BLaER1 (cell line): ENCODE data around the gene C16orf90.
"Not testable (repeated sequence)": the region's sequence is repeated elsewhere in the genome, so short reads cannot be mapped to it uniquely, and the experiment has no call there.

Experiments
- H3K27ac ChIP-seq: shearing (Covaris generic); formaldehyde crosslinking; 2 replicates; pipeline ENCODE4 v1.8.1; 2022
- H3K27me3 ChIP-seq: shearing (Covaris generic); formaldehyde crosslinking; 2 replicates; pipeline ENCODE4 v1.8.1; 2022
- H3K36me3 ChIP-seq: shearing (Covaris generic); formaldehyde crosslinking; 2 replicates; pipeline ENCODE4 v1.8.1; 2022
- H3K4me1 ChIP-seq: shearing (Covaris generic); formaldehyde crosslinking; 2 replicates; pipeline ENCODE4 v1.8.1; 2022
- H3K4me2 ChIP-seq: shearing (Covaris generic); formaldehyde crosslinking; 2 replicates; pipeline ENCODE4 v1.8.1; 2022
- H3K4me3 ChIP-seq: shearing (Covaris generic); formaldehyde crosslinking; 2 replicates; pipeline ENCODE4 v1.8.1; 2022
- H3K9ac ChIP-seq: shearing (Covaris generic); formaldehyde crosslinking; 2 replicates; pipeline ENCODE4 v1.8.1; 2022
- H3K9me3 ChIP-seq: shearing (Covaris generic); formaldehyde crosslinking; 2 replicates; pipeline ENCODE4 v1.8.1; 2022
- H4K20me1 ChIP-seq: shearing (Covaris generic); formaldehyde crosslinking; 2 replicates; pipeline ENCODE4 v1.8.1; 2022
- Cebpa-rat ChIP-seq: shearing (Covaris generic); IDR thresholded peaks from 2 replicates; pipeline ENCODE4 v1.8.1; 2022

C16orf90 gene

DNA sequence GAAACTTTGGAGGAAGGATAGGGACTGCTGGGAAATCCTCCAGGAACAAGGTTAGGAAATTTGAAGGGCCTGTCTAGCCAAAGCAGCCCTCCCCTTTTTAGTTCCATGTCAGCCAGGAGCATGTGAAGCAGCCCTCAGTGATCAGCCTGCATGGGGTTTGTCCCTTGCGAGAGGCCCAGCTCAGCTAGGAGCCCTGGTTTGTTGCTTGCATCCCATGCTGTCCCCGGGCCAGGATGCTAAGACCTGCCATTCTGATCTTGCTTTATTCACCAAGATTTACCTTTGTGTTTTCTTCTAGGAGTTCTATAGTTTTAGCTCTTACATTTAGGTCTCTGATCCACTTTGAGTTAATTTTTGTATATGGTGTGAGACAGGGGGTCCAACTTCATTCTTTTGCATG is 33.1 kb upstream of the C16orf90 start:
- H3K36me3 ChIP-seq, result peaks cover 74% of the 10 kb centered on the region
- H3K27me3 ChIP-seq, result no peaks in the 10 kb centered on the region
- H3K27ac ChIP-seq, result no peak overlapping the region
- no peak overlapping the region for H3K4me3 ChIP-seq
- H3K9ac ChIP-seq, result no peak overlapping the region
- no peaks in the 10 kb centered on the region for H4K20me1 ChIP-seq
- H3K4me2 ChIP-seq, result no peak overlapping the region
- no peaks in the 10 kb centered on the region for H3K9me3 ChIP-seq
- TF ChIP-seq Cebpa-rat, result no peak
- H3K4me1 ChIP-seq, result peaks cover 9% of the 10 kb centered on the region

DNA sequence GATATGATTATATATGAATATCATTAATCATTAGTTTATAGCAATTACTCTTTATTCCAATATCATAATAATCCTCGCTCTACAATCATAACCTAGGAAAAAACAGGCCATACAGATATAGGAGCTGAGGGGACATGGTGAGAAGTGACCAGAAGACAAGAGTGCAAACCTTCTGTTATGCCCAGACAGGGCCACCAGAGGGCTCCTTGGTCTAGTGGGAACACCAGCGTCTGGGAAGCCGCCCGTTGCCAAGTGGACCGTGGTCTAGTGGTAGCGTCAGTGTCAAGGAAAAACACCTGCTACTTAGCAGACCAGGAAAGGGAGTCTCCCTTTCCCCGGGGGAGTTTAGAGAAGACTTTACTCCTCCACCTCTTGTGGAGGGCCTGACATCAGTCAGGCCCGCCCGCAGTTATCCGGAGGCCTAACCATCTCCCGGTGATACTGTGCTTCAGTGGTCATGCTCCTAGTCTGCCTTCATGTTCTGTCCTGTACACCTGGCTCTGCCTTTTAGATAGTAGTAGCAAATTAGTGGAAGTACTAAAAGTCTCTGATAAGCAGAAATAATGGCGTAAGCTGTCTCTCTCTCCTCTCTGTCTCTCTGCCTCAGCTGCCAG is 32.0 kb upstream of the C16orf90 start:
- H4K20me1 ChIP-seq, H3K9ac ChIP-seq, H3K4me3 ChIP-seq, H3K4me1 ChIP-seq, H3K27ac ChIP-seq, H3K27me3 ChIP-seq, H3K9me3 ChIP-seq: not testable (repeated sequence)
- peaks cover 72% of the 10 kb centered on the region for H3K36me3 ChIP-seq
- H3K4me2 ChIP-seq, result 0 out of 2 replicates have a peak overlapping the region, but pooled peaks have one; percentile 34

DNA sequence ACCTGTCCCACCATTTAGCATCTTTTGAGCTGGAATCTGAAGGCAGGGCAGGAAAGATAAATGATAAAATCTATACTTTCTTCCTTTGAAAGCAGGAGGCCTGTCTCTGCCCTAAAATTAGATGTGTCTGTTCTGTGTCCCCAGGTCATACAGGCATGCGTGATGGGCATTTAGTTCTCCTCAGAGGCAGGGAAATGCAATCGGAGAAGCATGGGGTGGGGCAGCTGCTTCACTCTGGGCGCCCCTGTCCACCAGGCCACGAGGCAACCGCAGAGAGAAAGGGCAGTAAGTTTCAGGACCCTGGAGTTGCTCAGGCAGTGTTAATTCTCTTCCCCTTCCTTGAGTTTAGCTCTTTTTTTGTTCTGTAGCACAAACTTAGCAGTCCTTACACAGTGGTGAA is 30.7 kb upstream of the C16orf90 start:
- Histone ChIP-seq H3K4me1 (peaks cover 9% of the 10 kb centered on the region), H3K27ac (0 out of 2 replicates have a peak overlapping the region, but pooled peaks have one; percentile 13), H4K20me1 (no peaks in the 10 kb centered on the region), H3K9ac (peak overlapping the region; percentile 48; the same call in 1 of the 2 replicates), H3K4me2 (peak overlapping the region; percentile 24; the same call in 1 of the 2 replicates), H3K9me3 (no peaks in the 10 kb centered on the region), H3K27me3 (no peaks in the 10 kb centered on the region), H3K4me3 (no peak overlapping the region), H3K36me3 (peaks cover 64% of the 10 kb centered on the region)
- TF ChIP-seq Cebpa-rat, result no peak

DNA sequence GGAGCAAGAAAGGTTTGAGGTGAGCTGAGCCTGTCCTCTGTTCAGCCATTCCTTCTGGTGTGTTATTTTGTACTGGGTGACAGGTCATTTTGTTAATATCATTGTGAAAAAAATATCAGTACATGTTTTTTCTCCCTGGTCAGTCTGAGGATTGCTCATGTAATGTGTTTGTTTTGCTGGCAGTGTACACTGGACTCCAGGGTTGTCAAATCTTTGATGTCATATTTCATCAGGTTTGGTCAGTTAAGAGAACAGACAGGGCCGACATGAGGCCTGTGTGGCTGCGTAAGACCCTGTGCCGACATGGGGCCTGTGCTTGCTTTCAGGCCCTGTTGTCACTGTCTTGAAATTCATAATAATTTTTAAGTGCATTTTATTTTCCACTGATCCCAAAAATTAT is 28.0 kb upstream of the C16orf90 start:
- Histone ChIP-seq H3K4me3 (no peak overlapping the region), H3K9ac (no peak overlapping the region), H3K36me3 (peaks cover 73% of the 10 kb centered on the region), H3K27ac (no peak overlapping the region), H3K27me3 (no peaks in the 10 kb centered on the region), H3K4me1 (peaks cover 9% of the 10 kb centered on the region), H4K20me1 (no peaks in the 10 kb centered on the region), H3K4me2 (no peak overlapping the region), H3K9me3 (no peaks in the 10 kb centered on the region)
- TF ChIP-seq Cebpa-rat, result no peak

DNA sequence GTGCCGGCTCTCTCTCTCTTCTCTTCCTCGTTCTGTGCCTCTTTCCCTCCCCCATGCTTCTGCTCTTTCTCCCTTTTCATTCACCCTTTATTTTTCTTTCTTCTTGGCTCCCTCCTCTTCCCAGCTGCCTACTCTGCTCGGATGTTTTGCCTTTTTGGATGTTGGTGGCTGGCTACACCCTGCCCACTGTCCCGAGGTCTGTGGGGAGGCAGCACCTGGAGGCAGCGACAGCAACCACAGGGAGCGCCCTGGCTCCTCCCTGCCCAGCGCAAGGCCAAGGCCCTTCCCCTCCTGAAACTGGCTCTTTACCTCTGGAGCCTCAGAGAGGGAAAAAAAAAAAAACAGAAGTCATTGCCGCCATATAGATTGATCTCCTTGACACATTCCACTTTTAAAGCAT is 25.6 kb upstream of the C16orf90 start:
- Histone ChIP-seq H3K4me2 (no peak overlapping the region), H3K4me3 (no peak overlapping the region), H3K9ac (no peak overlapping the region), H3K27me3 (no peaks in the 10 kb centered on the region), H3K27ac (no peak overlapping the region), H3K36me3 (peaks cover 85% of the 10 kb centered on the region), H3K9me3 (no peaks in the 10 kb centered on the region), H3K4me1 (peaks cover under 1% of the 10 kb centered on the region; the same call in 1 of the 2 replicates), H4K20me1 (no peaks in the 10 kb centered on the region)
- TF ChIP-seq Cebpa-rat, result no peak

DNA sequence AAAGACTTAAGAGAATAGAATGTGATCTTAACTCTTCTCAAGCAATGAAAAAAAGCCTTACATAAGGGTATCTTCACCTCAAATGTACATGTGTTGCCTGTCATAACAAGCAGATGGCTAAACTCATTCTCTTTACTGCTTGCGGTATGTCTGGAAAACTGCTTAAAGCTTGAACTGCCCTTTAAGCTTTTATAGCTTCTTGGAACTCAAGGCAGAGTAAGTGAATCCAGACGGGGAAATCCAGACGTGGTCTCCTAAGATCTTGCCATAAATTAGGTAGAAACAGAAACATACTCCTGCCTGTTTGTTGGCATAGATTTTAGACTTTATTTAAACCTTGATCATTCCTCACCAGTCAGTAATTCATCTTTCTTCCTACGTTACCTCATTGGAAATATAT is 25.1 kb upstream of the C16orf90 start:
- H4K20me1 ChIP-seq, result no peaks in the 10 kb centered on the region
- TF ChIP-seq Cebpa-rat, result no peak

DNA sequence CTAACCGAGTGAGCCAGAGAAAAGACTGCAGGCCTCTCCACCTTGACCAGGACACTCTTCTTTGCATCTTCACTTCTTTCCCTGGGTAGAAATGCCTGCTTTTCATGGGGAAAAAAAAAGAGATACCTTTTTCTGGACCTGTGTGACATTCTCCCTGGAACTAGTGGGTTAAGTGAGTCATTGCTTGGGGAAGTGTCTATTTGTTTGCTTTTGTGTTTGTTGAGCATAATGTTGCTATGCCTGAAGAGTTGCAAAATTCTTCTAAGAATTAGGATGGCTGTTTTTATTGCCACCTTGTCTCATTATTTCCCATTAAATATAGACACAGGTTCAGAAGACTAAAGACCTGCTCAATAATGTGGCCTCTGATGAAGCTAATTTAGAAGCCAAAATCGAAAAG is 24.3 kb upstream of the C16orf90 start:
- H3K4me2 ChIP-seq, result no peak overlapping the region
- no peaks in the 10 kb centered on the region for H3K4me1 ChIP-seq
- peaks cover 85% of the 10 kb centered on the region for H3K36me3 ChIP-seq
- H3K4me3 ChIP-seq, result no peak overlapping the region
- no peaks in the 10 kb centered on the region for H4K20me1 ChIP-seq
- H3K9me3 ChIP-seq, result no peaks in the 10 kb centered on the region
- H3K9ac ChIP-seq, result no peak overlapping the region
- H3K27me3 ChIP-seq, result no peaks in the 10 kb centered on the region
- H3K27ac ChIP-seq, result no peak overlapping the region
- no peak for TF ChIP-seq Cebpa-rat

More for the DNA sequence above, 25.1 kb upstream of the C16orf90 start:
- no peak overlapping the region for H3K9ac ChIP-seq
- peaks cover 85% of the 10 kb centered on the region for H3K36me3 ChIP-seq
- H3K4me2 ChIP-seq, result no peak overlapping the region
- H3K27ac ChIP-seq, result no peak overlapping the region
- H3K4me3 ChIP-seq, result no peak overlapping the region
- no peaks in the 10 kb centered on the region for H3K4me1 ChIP-seq
- no peaks in the 10 kb centered on the region for H3K9me3 ChIP-seq
- H3K27me3 ChIP-seq, result no peaks in the 10 kb centered on the region

DNA sequence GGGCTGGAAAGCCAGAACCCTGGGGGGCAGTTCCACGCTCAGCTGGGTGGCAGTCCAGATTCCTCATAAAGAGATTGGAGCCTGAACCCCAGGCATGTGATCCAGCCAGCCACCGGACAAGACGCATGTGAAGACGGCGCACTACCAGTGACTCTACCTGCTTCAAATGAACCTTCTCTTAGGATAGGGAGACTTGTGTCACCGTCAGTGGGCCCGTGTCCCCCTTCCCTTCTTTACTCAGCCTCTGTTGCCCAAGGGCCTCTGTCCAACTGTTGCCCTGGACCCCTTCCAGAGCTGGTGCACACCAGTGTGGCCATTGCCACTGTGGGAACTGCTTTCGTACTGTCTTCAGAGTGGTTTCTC is 23.7 kb upstream of the C16orf90 start:
- H3K4me2 ChIP-seq, result no peak overlapping the region
- H3K4me1 ChIP-seq, result no peaks in the 10 kb centered on the region
- H3K4me3 ChIP-seq, result no peak overlapping the region
- H3K36me3 ChIP-seq, result peaks cover 86% of the 10 kb centered on the region
- H3K9me3 ChIP-seq, result no peaks in the 10 kb centered on the region
- no peak overlapping the region for H3K27ac ChIP-seq
- TF ChIP-seq Cebpa-rat, result no peak
- no peak overlapping the region for H3K9ac ChIP-seq
- no peaks in the 10 kb centered on the region for H4K20me1 ChIP-seq
- no peaks in the 10 kb centered on the region for H3K27me3 ChIP-seq

DNA sequence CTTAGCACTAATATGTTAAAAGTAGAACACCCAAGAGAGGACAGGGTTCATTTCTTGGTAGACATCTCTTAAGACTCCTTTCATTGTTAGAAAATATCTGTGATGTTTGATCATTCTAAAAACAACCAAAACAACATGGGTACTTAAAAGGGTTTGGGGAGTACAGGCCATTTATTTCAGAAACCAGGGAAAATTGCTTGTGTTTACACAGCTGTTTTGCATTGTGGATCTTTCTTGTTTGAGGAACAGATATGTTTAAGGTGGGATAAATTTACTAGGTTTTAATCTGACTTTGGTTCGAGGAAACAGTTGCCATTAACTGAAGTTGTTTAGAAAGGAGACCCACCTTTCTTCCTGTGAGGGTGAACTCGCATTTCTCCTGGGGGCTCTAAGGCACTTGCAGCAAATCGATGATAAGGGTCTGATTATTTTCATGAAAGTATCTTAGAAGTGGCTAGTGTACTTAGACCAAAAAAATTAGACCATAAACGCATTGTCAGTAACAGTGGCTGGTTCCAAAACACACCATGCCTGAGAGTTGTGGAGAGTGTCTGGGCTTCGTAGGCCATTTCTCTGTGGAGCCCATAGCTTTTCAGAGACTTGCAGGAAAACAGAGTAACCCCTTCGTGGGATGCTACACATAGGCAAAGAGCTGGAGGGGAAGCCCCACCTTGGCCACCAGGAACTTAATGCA is 23.1 kb upstream of the C16orf90 start:
- Histone ChIP-seq H3K9ac (no peak overlapping the region), H4K20me1 (no peaks in the 10 kb centered on the region), H3K4me2 (no peak overlapping the region), H3K4me3 (no peak overlapping the region), H3K27me3 (no peaks in the 10 kb centered on the region), H3K9me3 (no peaks in the 10 kb centered on the region), H3K27ac (no peak overlapping the region), H3K4me1 (no peaks in the 10 kb centered on the region), H3K36me3 (peaks cover 86% of the 10 kb centered on the region)
- no peak for TF ChIP-seq Cebpa-rat

DNA sequence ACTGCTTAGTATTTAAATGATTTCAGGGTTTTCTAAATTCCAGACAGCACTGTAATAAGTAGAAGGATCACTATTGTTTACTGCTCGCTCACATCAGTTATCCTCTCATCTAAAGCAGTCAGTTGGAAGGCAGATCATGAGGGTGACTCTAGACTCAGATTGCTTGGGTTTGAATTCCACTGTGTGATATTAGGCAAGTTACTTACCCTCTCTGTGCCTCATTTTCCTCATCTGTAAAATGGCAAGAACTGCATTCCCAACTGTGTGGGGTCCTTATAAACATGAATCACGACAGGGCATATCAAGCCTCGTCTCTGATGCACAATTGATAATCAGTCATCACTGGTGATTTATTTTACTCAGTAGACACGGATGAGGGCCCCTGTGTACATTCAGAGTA is 20.6 kb upstream of the C16orf90 start:
- Histone ChIP-seq H3K36me3 (peaks cover 100% of the 10 kb centered on the region), H3K9me3 (no peaks in the 10 kb centered on the region), H3K4me1 (no peaks in the 10 kb centered on the region), H3K4me3 (no peak overlapping the region), H3K27me3 (no peaks in the 10 kb centered on the region), H3K9ac (no peak overlapping the region), H3K4me2 (no peak overlapping the region), H4K20me1 (no peaks in the 10 kb centered on the region), H3K27ac (no peak overlapping the region)
- no peak for TF ChIP-seq Cebpa-rat

DNA sequence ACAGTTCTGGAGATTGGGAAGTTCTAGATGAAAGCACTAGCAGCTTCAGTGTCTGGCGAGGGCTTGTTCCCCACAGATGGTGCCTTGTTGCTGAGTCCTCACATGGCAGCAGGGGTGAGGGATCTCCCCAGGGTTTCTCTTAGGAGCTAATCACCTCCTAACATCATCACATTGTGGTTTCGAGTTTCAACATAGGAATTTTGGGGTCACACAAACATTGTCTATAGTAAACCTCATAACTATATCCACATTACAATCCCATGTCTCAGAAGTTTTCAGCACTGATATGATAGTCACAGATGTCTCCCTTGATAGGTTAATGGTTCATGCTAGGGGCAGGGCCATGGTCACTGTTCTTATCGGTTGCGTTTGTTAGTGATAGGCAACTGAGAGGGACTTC is 19.3 kb upstream of the C16orf90 start:
- Histone ChIP-seq H3K9ac (no peak overlapping the region), H3K36me3 (peaks cover 97% of the 10 kb centered on the region), H3K9me3 (no peaks in the 10 kb centered on the region), H4K20me1 (no peaks in the 10 kb centered on the region), H3K4me1 (peaks cover 2% of the 10 kb centered on the region; the same call in 1 of the 2 replicates), H3K27ac (no peak overlapping the region), H3K4me3 (no peak overlapping the region), H3K27me3 (no peaks in the 10 kb centered on the region), H3K4me2 (no peak overlapping the region)
- TF ChIP-seq Cebpa-rat, result no peak
